ENCODE results near the gene FAXDC2. TPM values are rescaled to one million over a fixed set of nuclear protein-coding genes. Genes with fewer than 3 reads are reported as not detected.
A peak's percentile ranks its signal among the peaks of the same experiment; 100 is the strongest.

The FAXDC2 gene
- total and polyA plus RNA-seq, 9 of the 15 experiments (the other 6 are each of a cell fraction or from before 2014, with no cell fraction given): 2.4 to 30.0 (median 9.9) TPM

DNA sequence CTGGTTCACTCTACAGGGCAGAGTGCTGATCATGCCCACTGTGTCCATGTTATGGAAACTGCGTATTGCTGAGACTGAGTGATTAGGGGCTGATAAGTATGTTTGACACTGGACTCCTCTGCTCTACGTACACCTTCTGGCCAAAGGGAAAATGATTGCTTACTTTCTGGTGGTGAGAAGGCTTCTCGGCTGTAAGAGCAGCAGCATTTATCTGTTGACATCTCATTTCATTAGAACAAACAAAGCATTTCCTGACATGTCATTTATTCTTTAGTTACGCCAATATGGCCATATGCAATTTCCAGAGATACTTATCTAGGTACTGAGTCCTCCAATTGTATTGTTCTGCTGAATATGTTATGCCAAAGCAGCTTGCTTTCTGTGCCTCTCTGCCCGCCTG, 5.6 kb downstream of the FAXDC2 start:
- intact Hi-C loops (cut with micrococcal nuclease) (no loop called here), in situ Hi-C loops (cut with MboI) (no loop called here)
- WGBS (ENCODE audit: insufficient coverage, low coverage, missing lambda C conversion rate): 9% methylated on average over 5 of the region's 5 CpGs
- H4K20me1 ChIP-seq (replicated peaks; ENCODE audit: control insufficient read depth, insufficient read depth, low read length): no peaks in the 10 kb centered on the region
- no peak overlapping the region for H3K4me3 ChIP-seq
- peaks cover 23 to 46% of the 10 kb centered on the region in 2 experiments for H3K4me1 ChIP-seq (replicated peaks in 1 of 2; ENCODE audit: control insufficient read depth in 2 of 2, insufficient read depth in 2 of 2, low read length in 2 of 2)
- BruUV-seq (replicated peaks): no TSS peak
- H3K36me3 ChIP-seq (ENCODE audit: control insufficient read depth, insufficient read depth, low read length): 0 out of 3 replicates have a peak, but pooled peaks cover 2% of the 10 kb centered on the region
- H3K27ac ChIP-seq (ENCODE audit: extremely low read depth, low read depth, low read length): peak overlapping the region; percentile 1
- POLR2A ChIA-PET: interaction anchor here (1.1 kb wide), 2 partner anchors 10 to 14 kb away, joined by 3 read pairs; partner anchors contain the start of gene CNOT8
- no peaks in the 10 kb centered on the region for H3K9me1 ChIP-seq (ENCODE audit: control insufficient read depth, insufficient read depth, low read length)
- H2AFZ ChIP-seq (ENCODE audit: low read depth, low read length): peak overlapping the region; percentile 78
- peak overlapping the region in 1 of 2 experiments; percentile 20; a peak in 1 of 4 replicates for H3K9ac ChIP-seq (ENCODE audit: insufficient read depth in 1 of 2, low read depth in 2 of 2, low read length in 2 of 2)
- H3K4me2 ChIP-seq (ENCODE audit: insufficient read depth, low read length): peak overlapping the region; percentile 57; the same call in 1 of the 2 replicates
- FAIRE-seq: peak; percentile 67
- no peaks in the 10 kb centered on the region for H3K27me3 ChIP-seq (ENCODE audit: control insufficient read depth in 2 of 2, insufficient read depth in 2 of 2, low read length in 2 of 2)
- H3K79me2 ChIP-seq (ENCODE audit: control insufficient read depth, insufficient read depth, low read length): no peaks in the 10 kb centered on the region
- H3K9me3 ChIP-seq (replicated peaks; ENCODE audit: control insufficient read depth, insufficient read depth, low read depth, low read length): no peaks in the 10 kb centered on the region
- DNase-seq (ENCODE audit: extremely low read depth in 1 of 4, low spot score in 3 of 4): peak in 2 of 4 experiments; percentile 45 to 47
- ATAC-seq: peak; percentile 57
- CTCF ChIA-PET (ENCODE audit: low intra/inter-chr PET ratio): no interaction called here
- TF ChIP-seq, protein P1, sequence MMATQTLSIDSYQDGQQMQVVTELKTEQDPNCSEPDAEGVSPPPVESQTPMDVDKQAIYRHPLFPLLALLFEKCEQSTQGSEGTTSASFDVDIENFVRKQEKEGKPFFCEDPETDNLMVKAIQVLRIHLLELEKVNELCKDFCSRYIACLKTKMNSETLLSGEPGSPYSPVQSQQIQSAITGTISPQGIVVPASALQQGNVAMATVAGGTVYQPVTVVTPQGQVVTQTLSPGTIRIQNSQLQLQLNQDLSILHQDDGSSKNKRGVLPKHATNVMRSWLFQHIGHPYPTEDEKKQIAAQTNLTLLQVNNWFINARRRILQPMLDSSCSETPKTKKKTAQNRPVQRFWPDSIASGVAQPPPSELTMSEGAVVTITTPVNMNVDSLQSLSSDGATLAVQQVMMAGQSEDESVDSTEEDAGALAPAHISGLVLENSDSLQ (IDR thresholded peaks at IDR 0.05): peak; percentile 61
- TF ChIP-seq RAD21 (CRISPR knock-in tag; conservative IDR thresholded peaks at IDR 0.05 in 1 of 2, IDR thresholded peaks at IDR 0.05 in 1 of 2) (peak in 1 of 2 experiments; percentile 16; a peak in 1 of 4 replicates), MEIS2 (IDR thresholded peaks at IDR 0.05; ENCODE audit: partially characterized antibody) (peak; percentile 70), SOX6 (IDR thresholded peaks at IDR 0.05) (peak; percentile 83; the same call in 1 of the 2 replicates), PCBP1 (IDR thresholded peaks at IDR 0.05; ENCODE audit: low read depth, low read length, poor library complexity, severe bottlenecking) (no peak), NRF1 (conservative IDR thresholded peaks at IDR 0.05 in 1 of 2, IDR thresholded peaks at IDR 0.05 in 1 of 2) (peak in 1 of 2 experiments; percentile 20; a peak in 1 of 4 replicates), ZNF133 (CRISPR knock-in tag; IDR thresholded peaks at IDR 0.05) (no peak), NFE2L1 (tag; IDR thresholded peaks at IDR 0.05; ENCODE audit: borderline replicate concordance, low read depth) (no peak)
- TF ChIP-seq, protein P2, sequence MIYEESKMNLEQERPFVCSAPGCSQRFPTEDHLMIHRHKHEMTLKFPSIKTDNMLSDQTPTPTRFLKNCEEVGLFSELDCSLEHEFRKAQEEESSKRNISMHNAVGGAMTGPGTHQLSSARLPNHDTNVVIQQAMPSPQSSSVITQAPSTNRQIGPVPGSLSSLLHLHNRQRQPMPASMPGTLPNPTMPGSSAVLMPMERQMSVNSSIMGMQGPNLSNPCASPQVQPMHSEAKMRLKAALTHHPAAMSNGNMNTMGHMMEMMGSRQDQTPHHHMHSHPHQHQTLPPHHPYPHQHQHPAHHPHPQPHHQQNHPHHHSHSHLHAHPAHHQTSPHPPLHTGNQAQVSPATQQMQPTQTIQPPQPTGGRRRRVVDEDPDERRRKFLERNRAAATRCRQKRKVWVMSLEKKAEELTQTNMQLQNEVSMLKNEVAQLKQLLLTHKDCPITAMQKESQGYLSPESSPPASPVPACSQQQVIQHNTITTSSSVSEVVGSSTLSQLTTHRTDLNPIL (CRISPR knock-in tag; IDR thresholded peaks at IDR 0.05): no peak
- TF ChIP-seq, protein P3, sequence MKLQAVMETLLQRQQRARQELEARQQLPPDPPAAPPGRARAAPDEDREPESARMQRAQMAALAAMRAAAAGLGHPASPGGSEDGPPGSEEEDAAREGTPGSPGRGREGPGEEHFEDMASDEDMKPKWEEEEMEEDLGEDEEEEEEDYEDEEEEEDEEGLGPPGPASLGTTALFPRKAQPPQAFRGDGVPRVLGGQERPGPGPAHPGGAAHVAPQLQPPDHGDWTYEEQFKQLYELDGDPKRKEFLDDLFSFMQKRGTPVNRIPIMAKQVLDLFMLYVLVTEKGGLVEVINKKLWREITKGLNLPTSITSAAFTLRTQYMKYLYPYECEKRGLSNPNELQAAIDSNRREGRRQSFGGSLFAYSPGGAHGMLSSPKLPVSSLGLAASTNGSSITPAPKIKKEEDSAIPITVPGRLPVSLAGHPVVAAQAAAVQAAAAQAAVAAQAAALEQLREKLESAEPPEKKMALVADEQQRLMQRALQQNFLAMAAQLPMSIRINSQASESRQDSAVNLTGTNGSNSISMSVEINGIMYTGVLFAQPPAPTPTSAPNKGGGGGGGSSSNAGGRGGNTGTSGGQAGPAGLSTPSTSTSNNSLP (IDR thresholded peaks at IDR 0.05; ENCODE audit: borderline replicate concordance, low read depth, low read length): no peak
- TF ChIP-seq, protein P4, sequence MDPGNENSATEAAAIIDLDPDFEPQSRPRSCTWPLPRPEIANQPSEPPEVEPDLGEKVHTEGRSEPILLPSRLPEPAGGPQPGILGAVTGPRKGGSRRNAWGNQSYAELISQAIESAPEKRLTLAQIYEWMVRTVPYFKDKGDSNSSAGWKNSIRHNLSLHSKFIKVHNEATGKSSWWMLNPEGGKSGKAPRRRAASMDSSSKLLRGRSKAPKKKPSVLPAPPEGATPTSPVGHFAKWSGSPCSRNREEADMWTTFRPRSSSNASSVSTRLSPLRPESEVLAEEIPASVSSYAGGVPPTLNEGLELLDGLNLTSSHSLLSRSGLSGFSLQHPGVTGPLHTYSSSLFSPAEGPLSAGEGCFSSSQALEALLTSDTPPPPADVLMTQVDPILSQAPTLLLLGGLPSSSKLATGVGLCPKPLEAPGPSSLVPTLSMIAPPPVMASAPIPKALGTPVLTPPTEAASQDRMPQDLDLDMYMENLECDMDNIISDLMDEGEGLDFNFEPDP (CRISPR knock-in tag; IDR thresholded peaks at IDR 0.05): no peak

Measured in K562 (cell line).